ENCODE measurements around the gene DKK2. TPM values are rescaled to one million over a fixed set of nuclear protein-coding genes. Genes with fewer than 3 reads are reported as not detected.

Gene DKK2, protein sequence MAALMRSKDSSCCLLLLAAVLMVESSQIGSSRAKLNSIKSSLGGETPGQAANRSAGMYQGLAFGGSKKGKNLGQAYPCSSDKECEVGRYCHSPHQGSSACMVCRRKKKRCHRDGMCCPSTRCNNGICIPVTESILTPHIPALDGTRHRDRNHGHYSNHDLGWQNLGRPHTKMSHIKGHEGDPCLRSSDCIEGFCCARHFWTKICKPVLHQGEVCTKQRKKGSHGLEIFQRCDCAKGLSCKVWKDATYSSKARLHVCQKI
- under 1 TPM; 0.15 to 0.50 (median 0.20) TPM for total RNA-seq (2021; fragmentation: NEBNext Ultra II Directional; extraction: Animal tissue kit (Norgen Biotek cat#: 25700))
- long read RNA-seq, result 0 reads

DNA sequence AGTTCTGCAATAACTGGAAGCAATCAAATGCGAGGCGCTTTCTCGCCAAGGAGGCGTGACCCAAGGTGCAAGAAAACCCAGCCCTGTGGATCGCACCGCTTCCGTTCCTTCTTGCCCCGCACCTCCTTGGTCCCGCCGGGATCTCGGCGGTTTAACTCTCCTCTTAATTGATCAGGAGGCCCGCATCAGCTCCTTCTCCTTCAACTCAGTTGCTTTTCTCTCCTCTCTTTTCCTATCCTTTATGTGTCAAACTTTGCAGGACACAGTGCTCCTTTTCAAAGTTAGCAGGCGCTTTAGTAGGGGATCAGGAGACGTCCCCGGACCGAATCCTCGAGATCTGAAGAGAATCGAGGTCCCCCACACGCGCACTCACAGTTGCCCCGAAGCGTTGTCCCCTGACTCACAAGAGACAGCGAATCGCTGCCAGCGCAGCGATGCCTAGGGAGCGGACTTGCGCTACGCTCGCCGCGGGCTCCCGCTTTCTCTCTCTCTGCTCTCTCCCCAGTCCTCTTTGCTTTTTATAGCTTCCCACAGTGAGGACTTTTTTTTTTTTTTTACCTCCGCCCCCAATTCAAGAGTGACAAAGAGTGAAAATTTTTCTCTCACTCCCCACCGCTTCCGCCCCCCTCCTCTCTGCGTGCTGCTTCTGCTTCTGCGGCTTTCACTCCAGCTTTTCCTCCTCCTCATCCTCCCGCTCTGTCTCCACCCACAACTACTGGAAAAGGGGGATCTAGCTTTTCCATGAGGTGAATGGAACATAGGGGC, at the start of gene DKK2:
TSS of gene DKK2 (minus strand) at position 495 of the 765 bp plus-strand sequence. CDS start 722 bp downstream, outside the sequence.
- Mint-ChIP-seq H3K36me3 (ENCODE audit: low read depth) (no peaks in the 10 kb centered on the region), H3K4me3 (peak within 1 kb of the TSS; percentile 95), H3K27me3 (ENCODE audit: insufficient read depth) (peaks cover 51% of the 10 kb centered on the region), H3K27ac (no peak within 1 kb of the TSS), H3K4me1 (ENCODE audit: low read depth) (peaks cover 39% of the 10 kb centered on the region), H3K9me3 (no peaks in the 10 kb centered on the region; the same call in 1 of the 2 replicates)
- no peak for DNase-seq
- TF ChIP-seq, protein P1, sequence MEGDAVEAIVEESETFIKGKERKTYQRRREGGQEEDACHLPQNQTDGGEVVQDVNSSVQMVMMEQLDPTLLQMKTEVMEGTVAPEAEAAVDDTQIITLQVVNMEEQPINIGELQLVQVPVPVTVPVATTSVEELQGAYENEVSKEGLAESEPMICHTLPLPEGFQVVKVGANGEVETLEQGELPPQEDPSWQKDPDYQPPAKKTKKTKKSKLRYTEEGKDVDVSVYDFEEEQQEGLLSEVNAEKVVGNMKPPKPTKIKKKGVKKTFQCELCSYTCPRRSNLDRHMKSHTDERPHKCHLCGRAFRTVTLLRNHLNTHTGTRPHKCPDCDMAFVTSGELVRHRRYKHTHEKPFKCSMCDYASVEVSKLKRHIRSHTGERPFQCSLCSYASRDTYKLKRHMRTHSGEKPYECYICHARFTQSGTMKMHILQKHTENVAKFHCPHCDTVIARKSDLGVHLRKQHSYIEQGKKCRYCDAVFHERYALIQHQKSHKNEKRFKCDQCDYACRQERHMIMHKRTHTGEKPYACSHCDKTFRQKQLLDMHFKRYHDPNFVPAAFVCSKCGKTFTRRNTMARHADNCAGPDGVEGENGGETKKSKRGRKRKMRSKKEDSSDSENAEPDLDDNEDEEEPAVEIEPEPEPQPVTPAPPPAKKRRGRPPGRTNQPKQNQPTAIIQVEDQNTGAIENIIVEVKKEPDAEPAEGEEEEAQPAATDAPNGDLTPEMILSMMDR (IDR thresholded peaks at IDR 0.05), result no peak

DNA sequence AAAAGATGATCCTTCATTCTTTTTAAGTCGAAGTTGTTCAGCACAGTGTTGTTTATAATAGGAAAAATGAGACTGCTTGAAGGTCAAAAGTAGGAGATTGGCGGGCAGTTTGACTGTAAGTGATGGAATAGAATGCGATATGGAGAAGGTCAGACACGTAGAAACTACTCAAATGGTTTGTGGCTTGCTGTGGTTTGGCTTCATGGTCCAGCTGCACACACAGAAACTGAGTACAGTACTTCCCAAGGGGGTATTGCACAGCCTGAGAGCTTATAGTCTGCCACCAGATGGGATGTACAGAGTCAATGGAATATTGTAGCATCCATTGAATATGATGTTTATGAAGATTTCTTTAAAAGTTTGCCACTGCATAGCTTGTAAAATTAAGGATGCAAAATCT, 41.1 kb upstream of the DKK2 start:
- Mint-ChIP-seq H3K36me3 (ENCODE audit: low read depth) (no peaks in the 10 kb centered on the region), H3K9me3 (no peaks in the 10 kb centered on the region), H3K4me1 (ENCODE audit: low read depth) (no peaks in the 10 kb centered on the region), H3K27me3 (ENCODE audit: insufficient read depth) (peaks cover 6% of the 10 kb centered on the region), H3K4me3 (no peak overlapping the region), H3K27ac (no peak overlapping the region)
- DNase-seq, result no peak
- TF ChIP-seq, protein P1 (IDR thresholded peaks at IDR 0.05), result no peak

DNA sequence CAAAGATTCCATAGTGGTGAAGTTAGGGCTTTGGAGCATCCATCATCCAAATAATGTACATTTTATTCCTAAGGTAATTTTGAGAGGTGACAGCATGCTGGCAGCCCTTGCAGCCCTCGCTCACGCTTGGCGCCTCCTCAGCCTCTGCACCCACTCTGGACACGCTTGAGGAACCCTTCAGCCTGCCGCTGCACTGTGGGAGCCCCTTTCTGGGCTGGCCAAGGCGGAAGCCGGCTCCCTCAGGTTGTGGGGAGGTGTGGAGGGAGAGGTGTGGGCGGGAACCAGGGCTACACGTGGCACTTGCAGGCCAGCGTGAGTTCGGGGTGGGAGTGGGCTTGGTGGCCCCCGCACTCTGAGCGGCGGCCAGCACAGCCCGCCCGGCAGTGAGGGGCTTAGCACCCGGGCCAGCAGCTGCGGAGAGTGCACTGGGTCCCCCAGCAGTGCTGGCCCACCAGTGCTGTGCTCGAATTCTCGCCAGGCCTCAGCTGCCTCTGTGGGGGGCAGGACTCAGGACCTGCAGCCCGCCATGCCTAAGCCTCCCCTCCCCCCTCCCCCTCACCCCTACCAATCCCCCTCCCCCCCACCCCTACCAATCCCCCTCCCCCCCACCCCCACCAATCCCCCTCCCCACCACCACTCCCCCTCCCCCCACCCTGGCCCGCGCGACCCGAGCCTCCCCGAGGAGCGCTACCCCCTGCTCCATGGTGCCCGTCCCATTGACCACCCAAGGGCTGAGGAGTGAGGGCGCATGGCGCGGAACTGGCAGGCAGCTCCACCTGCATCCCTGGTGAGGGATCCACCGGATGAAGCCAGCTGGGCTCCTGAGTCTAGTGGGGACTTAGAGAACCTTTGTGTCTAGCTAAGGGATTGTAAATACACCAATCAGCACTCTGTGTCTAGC, 37.0 kb upstream of the DKK2 start:
- TF ChIP-seq, protein P1 (IDR thresholded peaks at IDR 0.05), result no peak

DNA sequence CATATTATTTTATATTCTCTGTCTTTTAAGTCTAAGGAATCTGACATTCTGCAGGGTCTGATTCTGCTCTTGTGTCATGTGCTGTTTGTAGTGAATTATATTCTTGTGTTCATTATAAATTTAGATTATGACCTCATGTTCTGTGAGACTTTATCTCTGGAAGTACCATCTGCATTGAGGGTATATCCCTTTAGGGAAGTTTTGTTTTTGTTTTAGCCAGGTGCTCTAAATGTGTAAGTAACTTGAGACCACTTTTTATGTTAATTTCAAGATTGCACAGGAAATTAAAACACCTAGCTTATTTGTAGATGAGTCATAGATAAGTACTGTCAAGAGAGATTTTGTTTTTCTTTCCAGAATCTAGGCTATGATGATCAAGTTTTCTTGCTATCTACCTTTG, 35.0 kb upstream of the DKK2 start:
- Mint-ChIP-seq H3K27me3 (ENCODE audit: insufficient read depth) (peaks cover 12% of the 10 kb centered on the region), H3K4me1 (ENCODE audit: low read depth) (peaks cover 26% of the 10 kb centered on the region), H3K9me3 (no peaks in the 10 kb centered on the region), H3K36me3 (ENCODE audit: low read depth) (no peaks in the 10 kb centered on the region), H3K27ac (no peak overlapping the region), H3K4me3 (no peak overlapping the region)
- TF ChIP-seq, protein P1 (IDR thresholded peaks at IDR 0.05), result no peak
- DNase-seq, result no peak

More for the DNA sequence above, 37.0 kb upstream of the DKK2 start:
- Mint-ChIP-seq H3K36me3 (ENCODE audit: low read depth) (no peaks in the 10 kb centered on the region), H3K4me1 (ENCODE audit: low read depth) (peaks cover 20% of the 10 kb centered on the region), H3K9me3 (no peaks in the 10 kb centered on the region), H3K4me3 (no peak overlapping the region), H3K27ac (no peak overlapping the region), H3K27me3 (ENCODE audit: insufficient read depth) (peaks cover 12% of the 10 kb centered on the region)
- DNase-seq, result no peak

DNA sequence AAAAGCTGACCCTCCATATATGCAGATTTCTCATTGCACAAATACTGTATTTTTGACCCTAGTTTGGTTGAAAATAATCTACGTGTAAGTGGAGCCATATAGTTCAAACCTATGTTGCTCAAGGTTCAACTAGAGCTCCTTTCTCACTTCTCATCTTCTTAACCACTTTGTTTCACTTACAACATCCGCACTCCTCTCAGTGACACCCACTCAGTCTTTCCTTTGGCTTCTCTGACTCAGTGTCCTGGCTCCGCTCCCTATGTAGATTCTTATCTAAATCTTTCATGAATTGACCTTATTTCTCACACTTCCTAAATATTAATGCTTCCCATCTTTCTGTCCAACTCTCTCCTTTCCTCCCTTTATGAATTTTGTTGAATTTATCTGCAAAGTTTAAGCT, 32.9 kb upstream of the DKK2 start:
- peak; percentile 53 for DNase-seq
- H3K27ac Mint-ChIP-seq, result no peak overlapping the region; the same call in 1 of the 2 replicates
- peaks cover 6% of the 10 kb centered on the region for H3K27me3 Mint-ChIP-seq (ENCODE audit: insufficient read depth)
- H3K4me1 Mint-ChIP-seq (ENCODE audit: low read depth), result peaks cover 34% of the 10 kb centered on the region
- no peaks in the 10 kb centered on the region for H3K9me3 Mint-ChIP-seq
- no peaks in the 10 kb centered on the region for H3K36me3 Mint-ChIP-seq (ENCODE audit: low read depth)
- TF ChIP-seq, protein P1 (IDR thresholded peaks at IDR 0.05), result no peak
- H3K4me3 Mint-ChIP-seq, result peak overlapping the region; percentile 13

Data from HFFc6 (cell line).